Inflammatory macrophage treated with lipopolysaccharide for 4 hours (primary cell): ENCODE measurements around the gene LBX2.
A peak's percentile ranks its signal among the peaks of the same experiment; 100 is the strongest.

Source experiments
- DNase-seq: peaks from one replicate; pipeline ENCODE4 v3.0.0-alpha.2; 2020

LBX2 gene, protein sequence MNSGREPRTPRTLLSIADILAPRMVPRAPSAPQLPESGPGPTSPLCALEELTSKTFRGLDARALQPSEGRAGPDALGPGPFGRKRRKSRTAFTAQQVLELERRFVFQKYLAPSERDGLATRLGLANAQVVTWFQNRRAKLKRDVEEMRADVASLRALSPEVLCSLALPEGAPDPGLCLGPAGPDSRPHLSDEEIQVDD

DNA sequence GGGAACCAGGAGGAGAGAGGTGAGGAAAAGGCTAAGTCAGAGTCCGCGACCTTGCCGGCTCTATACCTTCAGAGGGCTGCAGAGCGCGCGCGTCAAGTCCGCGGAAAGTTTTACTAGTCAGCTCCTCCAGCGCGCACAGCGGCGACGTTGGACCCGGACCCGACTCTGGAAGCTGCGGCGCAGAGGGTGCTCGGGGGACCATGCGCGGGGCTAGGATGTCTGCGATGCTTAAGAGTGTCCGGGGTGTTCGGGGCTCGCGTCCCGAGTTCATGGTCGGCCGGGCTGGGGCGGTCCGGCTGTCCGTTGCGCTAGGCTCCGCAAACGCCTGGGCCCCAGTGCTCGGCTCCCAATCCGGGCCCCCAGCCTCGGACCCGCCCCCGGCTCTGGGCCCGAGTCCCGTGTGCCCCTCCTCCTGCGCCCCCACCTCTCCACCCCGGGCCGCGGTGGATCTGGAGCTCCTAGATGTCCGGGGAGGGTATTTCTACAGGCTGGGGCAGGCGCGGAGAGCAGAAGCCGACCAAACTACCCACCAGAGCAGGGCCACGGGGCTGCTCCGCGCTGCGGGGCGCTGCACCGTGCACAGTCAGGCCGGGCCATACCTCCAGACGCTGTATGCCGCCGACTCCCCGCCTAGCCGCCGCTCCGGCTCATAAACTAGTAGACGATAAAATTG, at the start of gene LBX2:
Gene LBX2, minus strand, starts transcription at position 337 of the 673 bp plus-strand sequence. Its CDS starts 66 bp downstream, at position 271.
- DNase-seq: no peak

DNA sequence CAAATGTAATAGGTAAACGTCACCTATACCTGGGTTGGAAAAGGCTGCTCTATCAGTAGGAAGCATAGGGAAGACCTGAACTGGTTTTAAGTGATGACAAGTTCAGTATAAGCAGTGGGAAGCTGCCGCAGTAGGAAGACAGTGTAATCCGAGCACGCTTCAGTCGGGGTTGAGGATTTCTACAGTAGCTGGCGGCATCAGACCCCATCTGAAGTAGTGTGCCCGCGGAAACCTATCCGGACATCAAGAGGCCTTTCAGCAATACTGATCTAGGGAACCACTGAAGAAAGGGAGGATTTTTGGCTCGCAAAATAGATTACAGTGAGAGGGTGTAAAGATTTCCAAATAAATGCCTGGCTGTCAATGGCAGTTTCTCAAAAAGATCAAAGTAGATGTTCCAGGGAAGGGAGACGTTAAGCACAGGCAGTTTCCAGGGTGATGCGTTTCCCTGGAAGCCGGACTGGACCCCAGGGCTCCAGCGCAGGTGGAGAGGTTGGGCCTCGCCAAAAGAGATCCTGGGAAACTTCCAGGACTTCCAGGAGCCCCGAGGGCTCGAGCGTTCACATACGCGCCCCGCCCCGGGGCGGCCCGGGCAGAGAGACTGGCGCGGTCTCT, 49.0 kb upstream of the LBX2 start:
- no peak for DNase-seq

DNA sequence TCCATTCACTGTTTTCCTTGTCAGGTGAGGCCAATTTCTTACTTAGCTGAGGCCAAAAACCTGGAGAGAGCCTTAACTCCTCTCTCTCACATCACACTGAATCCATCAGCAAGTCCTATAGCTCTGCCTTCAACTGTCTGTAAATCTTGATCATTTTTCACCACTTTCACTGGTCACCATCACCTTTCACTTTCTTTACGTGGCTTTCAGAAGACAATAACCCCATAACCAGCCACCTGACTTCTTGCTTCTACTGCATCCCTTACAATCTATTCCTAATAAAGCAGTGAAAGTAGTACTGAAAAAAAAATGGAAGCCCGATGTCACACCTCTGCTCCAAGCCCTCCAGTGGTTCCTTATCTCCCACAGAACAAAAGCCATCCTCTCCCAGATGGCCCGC, 46.6 kb upstream of the LBX2 start:
- DNase-seq: no peak

DNA sequence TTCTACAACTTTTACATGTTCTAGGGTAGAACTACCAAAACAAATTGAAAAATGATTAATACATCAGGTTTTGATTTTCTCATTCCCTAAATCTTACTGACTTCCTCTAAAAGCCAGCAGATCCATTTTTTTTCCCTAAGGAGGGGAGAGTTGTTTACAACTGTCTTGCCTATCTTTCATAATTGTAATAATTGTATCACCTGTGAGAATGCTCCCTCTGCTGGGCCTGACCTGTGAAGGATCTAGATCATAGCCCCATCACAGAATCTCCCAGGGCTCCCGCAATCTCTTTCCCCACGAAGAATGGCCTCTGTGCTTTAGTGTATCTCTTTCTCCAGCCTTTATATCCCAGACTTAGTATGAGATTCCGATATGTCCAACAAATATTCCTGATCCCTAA, 45.2 kb upstream of the LBX2 start:
- no peak for DNase-seq

DNA sequence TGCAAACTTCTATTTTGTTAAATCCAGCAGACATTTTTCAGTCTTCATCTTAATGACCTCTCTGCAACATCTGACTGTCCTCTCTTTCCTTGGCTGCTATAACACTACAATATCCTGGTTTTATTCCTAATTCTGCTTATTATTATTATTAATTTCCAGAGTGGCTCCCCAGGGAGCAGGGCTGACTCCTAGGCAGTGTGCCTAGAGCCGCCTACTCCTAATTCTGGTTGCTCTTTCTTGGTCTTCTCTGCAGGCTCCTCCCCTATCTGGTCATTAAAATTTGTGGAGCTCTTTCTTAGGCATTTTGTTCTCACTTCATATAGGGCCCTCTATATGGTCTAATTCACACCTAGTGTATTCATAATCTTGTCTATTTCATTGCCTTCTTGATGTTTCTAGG, 43.6 kb upstream of the LBX2 start:
- DNase-seq: no peak

DNA sequence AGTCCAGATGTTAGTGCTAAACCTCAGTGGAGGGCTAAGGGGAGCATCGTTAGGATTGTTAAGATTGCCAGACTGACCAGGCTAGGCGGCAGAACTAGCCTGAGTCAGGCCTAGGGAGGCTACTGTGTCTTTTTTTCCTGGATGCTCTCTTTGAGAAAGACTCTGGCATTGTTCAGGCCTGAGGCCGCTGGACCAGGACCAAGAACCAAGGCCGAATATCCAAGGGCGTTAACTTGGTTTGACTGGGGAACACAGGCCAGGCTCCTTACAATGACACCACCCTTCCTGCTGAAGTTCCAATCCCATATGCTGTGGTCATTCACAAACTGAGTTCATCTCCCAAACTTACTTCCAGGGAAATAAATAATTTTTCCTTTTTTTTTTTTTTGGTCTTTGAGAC, 40.9 kb upstream of the LBX2 start:
- DNase-seq: no peak

DNA sequence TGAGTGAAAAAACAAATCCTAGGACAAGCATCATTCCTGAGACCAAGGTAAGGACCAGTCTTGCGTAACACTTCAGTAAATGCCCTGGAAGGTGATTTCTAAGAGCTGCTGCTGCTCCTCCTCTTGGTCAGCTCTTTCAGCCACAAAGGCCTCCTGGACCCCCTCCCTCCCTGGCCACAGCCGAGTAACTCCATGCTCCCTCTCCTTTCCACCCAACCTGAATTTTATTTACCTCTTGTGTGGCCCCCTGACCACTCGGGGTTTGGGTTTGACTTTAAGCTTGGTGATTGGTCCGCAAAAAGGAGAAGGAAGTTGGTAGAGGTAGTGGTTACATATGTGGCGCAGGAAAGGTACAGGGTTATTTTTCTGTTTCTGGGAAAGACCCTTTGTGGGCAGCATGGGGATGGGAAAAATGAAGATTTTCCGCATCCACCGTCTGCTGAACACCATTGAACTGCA, 39.5 kb upstream of the LBX2 start:
- DNase-seq: no peak

DNA sequence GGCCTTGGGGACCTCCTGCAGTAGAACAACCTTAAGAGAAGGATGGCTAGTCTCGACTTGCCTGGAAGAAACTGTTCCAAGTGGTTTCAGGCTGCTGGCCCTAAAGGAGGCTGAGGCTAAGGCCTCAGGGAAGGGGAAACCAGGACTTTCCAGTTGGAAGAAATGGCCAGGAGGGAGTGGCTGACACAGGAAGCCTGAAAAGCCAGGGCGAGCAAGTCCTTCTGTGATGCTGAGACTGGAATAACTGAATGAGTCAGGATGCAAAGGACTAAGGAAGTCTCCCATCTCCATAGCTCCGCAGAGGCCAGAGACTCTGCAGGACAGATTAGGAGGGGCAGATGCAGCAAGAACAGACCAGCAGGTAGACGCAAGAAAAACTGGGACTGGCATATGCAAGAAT, 37.7 kb upstream of the LBX2 start:
- no peak for DNase-seq

DNA sequence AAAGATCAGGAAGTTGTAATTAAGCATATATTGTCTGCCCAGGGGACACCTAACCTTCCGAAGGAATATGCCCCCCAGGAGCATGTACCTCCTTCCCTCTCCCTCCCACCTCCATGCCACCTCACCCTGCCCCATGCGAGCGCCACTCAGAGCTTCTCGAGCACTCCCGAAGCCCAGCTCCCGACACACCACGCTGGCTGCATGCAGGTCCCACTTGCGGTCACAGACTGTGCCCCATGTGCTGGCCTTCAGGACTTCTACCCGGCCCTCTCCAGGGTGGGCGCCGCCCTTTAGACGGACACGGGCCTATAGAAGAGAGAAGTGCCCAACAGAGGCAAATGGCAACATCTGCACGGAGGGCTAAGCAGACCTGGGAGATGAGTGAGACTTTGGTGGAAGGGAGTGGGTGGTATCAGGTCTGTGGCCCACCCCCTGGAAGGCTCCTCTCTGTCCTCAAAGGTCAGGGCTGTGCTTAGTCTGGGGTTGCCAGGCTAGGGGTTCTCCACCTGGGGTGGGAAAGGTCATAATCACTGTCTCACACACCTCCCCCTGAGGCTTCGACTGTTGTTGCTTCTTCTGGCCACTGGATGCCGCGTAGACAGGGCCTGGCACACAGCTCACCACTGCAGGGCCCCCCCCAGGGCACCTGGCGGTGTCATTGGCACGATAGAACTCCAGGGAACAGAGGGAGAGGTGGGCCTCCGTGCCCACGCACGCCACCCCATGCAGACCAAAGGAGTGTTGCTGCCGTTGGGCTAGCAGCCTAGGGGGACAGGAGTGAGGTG, 37.0 kb upstream of the LBX2 start:
- no peak for DNase-seq

DNA sequence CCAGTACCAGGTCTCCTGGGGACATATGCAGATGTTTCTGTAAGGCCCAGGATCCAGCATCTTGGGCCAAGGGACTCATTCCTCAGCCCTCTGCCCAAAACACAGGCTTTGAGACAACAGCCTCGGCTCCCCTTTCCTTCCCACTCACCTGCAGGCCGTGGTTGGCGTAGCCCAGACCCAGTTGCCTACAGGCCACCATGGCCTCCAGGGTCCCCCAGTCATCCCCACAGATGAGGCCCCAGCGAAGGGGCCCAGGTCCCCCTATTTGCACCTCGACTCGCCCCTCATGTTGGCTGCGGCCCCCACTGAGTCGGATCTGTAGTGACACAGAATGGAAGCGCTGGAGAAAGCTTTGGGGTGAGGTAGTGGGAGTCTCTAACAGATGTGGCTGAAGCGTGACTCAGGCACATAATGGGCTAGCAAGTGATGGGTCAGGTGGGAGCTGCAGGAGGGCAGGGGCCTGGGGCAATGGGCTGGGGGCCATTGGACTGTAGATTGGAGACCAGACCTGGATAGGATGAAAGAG, 36.1 kb upstream of the LBX2 start:
- no peak for DNase-seq

DNA sequence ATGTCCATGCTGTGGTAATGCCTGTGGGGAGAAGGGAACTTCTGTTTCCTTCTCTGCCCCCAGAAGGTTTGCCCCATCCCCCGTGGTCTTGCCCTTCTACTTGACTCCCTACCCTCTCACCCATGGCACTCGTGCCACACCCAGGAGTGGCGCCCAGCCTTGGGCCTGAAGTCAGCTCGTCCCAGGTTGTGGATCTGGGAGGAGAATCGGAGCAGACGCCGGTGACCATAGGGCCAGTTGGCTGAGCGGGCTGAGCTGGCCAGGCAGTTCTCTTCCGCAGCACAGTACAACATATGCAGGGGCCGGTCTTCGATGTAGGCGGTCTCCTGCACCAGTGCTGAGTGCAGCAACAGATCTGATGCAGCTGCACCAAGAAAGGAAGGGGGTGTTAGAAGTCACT, 35.0 kb upstream of the LBX2 start:
- DNase-seq: no peak

DNA sequence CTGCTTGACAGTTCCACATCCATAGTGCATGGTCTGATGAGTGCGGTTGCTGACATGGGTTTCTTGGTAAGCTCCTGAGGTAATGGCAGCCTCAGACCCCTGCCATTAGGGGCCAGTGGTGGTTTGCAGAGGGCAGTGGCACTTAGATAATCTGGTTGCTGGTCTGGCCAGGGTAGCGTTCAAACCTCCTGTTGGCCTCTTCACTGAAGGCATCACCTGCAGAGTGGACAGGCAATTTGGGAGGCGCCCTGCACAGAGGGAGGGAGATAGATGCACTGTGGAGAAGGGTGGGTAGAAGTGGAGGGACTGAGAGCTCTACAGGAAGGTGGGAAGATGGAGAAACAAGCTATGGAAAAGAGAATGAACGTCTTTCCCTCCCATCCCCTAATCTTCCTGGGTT, 34.1 kb upstream of the LBX2 start:
- no peak for DNase-seq

DNA sequence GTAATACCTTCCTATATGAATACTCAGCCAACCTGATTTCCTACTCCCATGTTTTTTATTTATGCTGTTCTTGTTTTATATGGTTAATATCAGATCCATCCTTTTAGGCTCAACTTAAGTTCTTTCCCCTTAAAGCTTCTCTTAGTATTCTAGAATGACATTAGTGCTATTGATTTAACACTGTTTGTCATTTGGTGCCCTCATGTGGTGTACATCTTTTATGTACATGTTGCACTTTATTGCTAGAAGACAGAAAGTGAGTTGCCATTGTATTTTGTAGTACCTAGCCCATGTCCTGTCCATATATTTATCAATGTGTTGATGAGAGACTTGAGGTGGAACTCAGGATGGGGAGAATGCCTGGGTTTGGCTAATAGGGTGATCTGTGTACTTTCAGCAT, 32.8 kb upstream of the LBX2 start:
- DNase-seq: peak; percentile 66

DNA sequence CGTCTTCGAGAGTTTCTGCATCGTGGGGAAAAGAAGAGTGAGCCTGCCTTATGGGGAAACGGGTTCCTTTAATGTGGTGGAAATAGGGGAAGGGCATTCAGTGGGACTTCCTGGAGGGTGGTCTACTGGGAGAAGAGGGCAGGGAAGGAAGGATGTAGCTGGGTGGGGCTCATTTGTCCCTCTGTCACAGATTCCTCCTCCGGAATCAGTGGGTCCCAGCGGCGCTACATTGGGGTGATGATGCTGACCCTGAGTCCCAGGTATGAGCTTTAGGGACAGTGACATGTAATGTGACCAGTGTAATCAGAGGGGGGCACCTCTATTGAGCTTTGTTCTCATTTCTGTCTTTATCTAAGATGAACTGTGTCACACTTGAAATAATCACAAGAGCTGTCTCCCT, 32.3 kb upstream of the LBX2 start:
- no peak for DNase-seq

DNA sequence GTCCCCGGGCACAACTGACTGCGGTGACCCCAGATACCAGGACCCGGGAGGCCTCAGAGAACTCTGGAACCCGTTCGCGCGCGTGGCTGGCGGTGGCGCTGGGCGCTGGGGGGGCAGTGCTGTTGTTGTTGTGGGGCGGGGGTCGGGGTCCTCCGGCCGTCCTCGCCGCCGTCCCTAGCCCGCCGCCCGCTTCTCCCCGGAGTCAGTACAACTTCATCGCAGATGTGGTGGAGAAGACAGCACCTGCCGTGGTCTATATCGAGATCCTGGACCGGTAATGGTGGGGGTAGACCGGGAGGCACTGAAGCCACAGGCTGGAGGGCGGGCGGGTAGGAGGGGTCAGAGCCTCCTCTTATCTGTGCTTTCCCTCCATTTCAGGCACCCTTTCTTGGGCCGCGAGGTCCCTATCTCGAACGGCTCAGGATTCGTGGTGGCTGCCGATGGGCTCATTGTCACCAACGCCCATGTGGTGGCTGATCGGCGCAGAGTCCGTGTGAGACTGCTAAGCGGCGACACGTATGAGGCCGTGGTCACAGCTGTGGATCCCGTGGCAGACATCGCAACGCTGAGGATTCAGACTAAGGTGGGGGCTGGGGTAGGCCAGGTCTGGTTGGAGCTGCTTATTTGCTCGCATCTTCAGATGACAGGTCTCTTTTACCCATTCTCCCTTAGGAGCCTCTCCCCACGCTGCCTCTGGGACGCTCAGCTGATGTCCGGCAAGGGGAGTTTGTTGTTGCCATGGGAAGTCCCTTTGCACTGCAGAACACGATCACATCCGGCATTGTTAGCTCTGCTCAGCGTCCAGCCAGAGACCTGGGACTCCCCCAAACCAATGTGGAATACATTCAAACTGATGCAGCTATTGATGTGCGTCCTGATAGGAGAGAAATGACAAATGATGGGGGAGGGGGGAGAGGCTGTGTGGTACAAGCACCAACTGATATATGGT, 31.1 kb upstream of the LBX2 start:
- peak; percentile 51 for DNase-seq

DNA sequence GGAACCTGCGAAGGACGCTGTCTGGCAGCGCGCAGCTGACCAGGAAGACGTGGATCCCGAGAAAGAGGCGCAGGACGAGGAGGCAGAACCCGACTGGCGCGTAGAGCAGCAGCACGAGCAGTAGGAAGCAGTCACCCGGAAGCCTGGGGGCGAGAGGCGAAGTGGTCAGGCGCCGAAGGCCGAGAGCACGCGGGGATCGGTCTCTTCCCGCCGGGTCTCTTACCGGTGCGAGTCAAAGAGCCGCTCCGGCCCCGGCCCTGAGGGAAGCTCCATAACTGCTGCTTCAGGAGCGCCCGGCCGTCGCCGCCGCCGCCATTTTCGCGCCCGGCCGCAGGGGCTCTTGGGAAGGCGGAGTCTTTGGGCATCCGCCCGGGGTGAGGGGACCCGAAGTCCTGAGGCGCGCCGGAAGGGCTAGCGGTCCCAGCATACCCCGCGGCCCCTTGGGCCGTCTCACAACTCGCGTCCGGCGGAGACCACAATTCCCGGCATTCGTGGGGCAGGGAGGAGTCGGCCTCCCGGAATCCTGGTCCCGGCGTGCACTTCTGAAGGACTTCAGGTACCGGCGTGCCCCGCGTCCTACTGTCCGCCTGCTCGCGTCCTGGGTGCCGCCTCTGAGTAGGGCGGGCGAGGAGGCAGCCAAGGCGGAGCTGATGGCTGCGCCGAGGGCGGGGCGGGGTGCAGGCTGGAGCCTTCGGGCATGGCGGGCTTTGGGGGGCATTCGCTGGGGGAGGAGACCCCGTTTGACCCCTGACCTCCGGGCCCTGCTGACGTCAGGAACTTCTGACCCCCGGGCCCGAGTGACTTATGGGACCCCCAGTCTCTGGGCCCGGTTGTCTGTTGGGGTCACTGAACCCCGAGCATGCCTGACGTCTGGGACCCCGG, 30.2 kb upstream of the LBX2 start, which contains the start of the genes AUP1 and HTRA2:
Gene AUP1, minus strand, starts transcription at position 350 of the 882 bp plus-strand sequence. Its CDS starts 77 bp downstream, at position 273.
Gene HTRA2, plus strand, starts transcription at position 577 of the 882 bp plus-strand sequence. Its CDS starts 74 bp downstream, at position 651.
- DNase-seq: peak; percentile 99

DNA sequence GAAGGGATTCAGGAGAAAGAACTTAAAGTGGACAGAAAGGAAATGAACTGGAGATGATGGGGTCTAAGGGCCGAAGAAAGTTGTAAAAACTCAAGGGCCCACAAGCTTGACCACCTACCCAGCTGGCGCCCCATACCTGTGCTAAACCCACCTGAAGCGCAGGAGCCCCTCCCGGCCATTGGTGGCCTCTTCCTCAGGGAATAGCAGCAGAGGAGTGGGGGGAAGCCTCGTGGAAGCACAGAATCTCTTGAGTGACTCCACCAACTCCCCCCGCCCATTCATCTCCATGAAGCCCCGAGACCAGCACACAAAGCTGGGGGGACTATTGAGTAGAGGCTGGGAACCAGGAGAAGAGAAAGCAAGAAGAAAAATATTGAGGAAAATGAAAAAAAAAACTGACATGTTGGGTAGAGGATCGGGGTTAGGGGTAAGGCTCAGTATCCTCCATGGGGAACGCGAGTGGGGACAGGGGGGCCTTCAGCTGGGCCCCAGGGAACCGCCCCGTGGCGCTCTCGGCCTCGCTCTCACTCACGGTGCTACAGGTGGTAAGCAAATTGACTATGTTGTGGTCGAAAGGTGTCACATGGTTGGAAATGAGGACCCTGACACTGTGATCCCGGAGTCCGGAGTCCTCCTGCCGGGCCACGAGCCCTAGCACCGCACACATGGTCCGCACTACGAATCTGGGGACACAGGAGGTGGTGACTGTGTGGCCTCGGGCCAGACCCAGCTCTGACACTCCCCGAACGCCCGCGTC, 29.4 kb upstream of the LBX2 start:
- no peak for DNase-seq

DNA sequence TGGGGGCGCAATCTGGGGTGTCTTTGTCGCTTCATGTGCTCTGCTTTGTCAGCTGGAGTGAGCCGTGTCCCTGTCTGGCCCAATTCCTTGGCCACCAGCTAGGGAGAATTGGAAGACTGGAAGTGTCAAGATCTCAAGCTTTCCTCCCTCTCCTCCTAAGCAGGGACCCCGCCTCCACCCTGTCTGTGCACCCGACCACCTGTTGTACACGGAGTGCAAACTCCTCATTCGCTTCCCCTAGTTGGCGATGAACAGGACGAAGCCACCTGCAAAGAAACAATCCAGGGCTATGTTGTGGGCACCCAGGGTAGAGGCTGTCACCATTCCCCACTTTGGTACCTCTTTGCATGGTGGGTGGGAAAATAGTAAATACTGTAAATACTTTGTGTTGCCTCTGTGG, 28.3 kb upstream of the LBX2 start:
- no peak for DNase-seq

DNA sequence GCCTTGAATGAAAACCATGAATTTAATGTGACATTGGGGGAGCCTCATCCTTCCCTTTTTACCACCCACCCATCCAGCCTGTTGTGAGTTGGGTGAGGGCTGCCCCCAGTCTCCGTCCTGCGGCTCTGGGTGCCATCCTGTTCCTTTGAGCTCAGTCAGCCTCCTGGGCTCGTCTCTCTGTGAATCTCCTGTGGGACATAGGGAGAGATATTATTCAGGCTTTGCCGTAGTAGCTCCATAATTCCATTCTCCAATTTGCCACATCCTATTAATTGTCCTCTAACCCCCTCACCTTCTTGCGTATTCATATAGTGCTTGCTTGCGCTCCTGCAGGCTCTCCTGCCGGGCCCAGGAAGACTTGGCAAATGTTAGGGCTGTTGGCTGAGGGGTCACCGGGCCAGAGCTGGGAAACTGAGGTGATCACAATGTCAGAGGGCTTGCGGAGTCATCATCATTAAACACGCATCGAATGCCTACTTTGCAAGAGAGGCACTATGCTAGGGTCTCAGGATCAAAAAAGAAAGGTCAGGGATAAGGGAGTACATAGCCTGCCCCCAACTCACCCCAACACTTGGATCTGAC, 27.3 kb upstream of the LBX2 start:
- no peak for DNase-seq
